ENCODE data around the gene TEX52.

TEX52 gene

GRCh38 chr12:2826721-2827515 lies 29.9 kb downstream of the TEX52 start:
- DNase-seq = no peak

- no peak for DNase-seq
Observed at GRCh38 chr12:2826036-2826435, 30.8 kb downstream of the TEX52 start.

GRCh38 chr12:2825132-2825531 lies 31.7 kb downstream of the TEX52 start:
- DNase-seq = no peak

- DNase-seq = no peak
Observed at GRCh38 chr12:2824541-2824940, 32.3 kb downstream of the TEX52 start.

- no peak for DNase-seq
Observed at GRCh38 chr12:2823483-2823882, 33.4 kb downstream of the TEX52 start.

GRCh38 chr12:2820432-2820831 lies 36.4 kb downstream of the TEX52 start:
- no peak for DNase-seq

GRCh38 chr12:2819810-2820209 lies 37.0 kb downstream of the TEX52 start:
- DNase-seq = no peak

- peak; percentile 80 for DNase-seq
Observed at GRCh38 chr12:2813214-2814185, 43.3 kb downstream of the TEX52 start.

- peak; percentile 99 for DNase-seq
Observed at GRCh38 chr12:2812290-2813213, 44.3 kb downstream of the TEX52 start, which contains the start of gene ITFG2. Gene ITFG2, plus strand, starts transcription at chr12:2812668. Its CDS starts 93 bp downstream, at chr12:2812761.

- DNase-seq = no peak
Observed at GRCh38 chr12:2811801-2812200, 45.0 kb downstream of the TEX52 start.

GRCh38 chr12:2806700-2807099 lies 50.1 kb downstream of the TEX52 start:
- DNase-seq = peak; percentile 2

GRCh38 chr12:2805143-2805520 lies 51.7 kb downstream of the TEX52 start:
- DNase-seq = no peak

GRCh38 chr12:2804393-2805142 lies 52.3 kb downstream of the TEX52 start:
- no peak for DNase-seq

- no peak for DNase-seq
Observed at GRCh38 chr12:2803635-2804392, 53.0 kb downstream of the TEX52 start.

GRCh38 chr12:2801044-2801783 lies 55.6 kb downstream of the TEX52 start:
- DNase-seq = no peak

GRCh38 chr12:2800046-2800570 lies 56.7 kb downstream of the TEX52 start:
- DNase-seq = no peak

Data from MV-4-11 (cell line).